ENCODE measurements around the gene ITGB1BP1.

DNA sequence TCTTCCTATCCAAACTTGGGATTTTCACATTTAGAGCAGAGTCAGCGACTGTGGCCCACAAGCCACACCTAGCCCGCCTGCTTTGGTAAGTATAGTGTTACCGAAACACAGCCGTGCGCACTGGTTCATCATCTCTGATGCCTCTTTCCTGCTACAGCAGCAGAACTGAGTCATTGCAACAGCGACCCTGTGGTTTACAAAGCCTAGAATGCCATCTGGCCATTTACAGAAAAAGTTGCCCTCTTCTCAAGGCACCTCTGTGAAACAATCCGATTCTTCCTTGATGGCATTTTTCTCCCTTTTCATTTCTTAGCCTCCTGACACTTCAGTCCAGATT lies 40.3 kb upstream of the ITGB1BP1 start:
- TF ChIP-seq EZH2 (IDR thresholded peaks at IDR 0.05): no peak
- no peak for TF ChIP-seq POLR2AphosphoS5 (IDR thresholded peaks at IDR 0.05; ENCODE audit: borderline replicate concordance, low read depth, low read length)
- no peak for TF ChIP-seq FOXP2 (optimal IDR thresholded peaks at IDR 0.05; ENCODE audit: control extremely low read depth, extremely low read length, insufficient read depth)
